K562 (cell line): ENCODE measurements around the gene CHST13. TPM values are rescaled to one million over a fixed set of nuclear protein-coding genes. Genes with fewer than 3 reads are reported as not detected.

Experiments
- ATAC-seq: fragments of 200-7000 bp; cut with Tn5 transposase; 3 replicates; pipeline ENCODE4 v1.9.1; 2020; ENCODE audit warnings: moderate library complexity
- BruUV-seq: library from RNA; stranded (reverse); fragments of 400-500 nt; replicated peaks from 2 replicates; lab custom pipeline; 2021; lab: Mats Ljungman, UMichigan
- CTCF ChIA-PET: fragments of 300-600 bp; formaldehyde crosslinking; extraction: SDS; loops from one replicate; lab custom pipeline; 2021; ENCODE audit warnings: low intra/inter-chr PET ratio; lab: Yijun Ruan, JAX
- POLR2A ChIA-PET: fragments of 300-600, 350-650 bp; sonication (Branson Sonifier 250); formaldehyde crosslinking; extraction: SDS; loops from one replicate; lab custom pipeline; 2021; ENCODE audit warnings: antibody characterized with exemption, inconsistent platforms; lab: Yijun Ruan, JAX
- DNase-seq, 4 experiments: peaks; one replicate each; pipeline versions ENCODE4 v3.0.0 to v3.0.0-alpha.2; 2011 to 2018; ENCODE audit warnings: low spot score in 3 of 4, mixed read lengths in 3 of 4; ENCODE audit errors: extremely low read depth in 1 of 4
- FAIRE-seq: peaks from 2 replicates; lab custom pipeline; 2011; peaks lifted over from hg19 to GRCh38; lab: Jason Lieb, UNC
- H2AFZ ChIP-seq: 2 replicates; pipeline ENCODE4 v1.6.0; 2011; ENCODE audit warnings: low read depth, low read length, control low read depth, inconsistent platforms
- H3K27ac ChIP-seq: fragments of 200-600 bp; 3 replicates; pipeline ENCODE4 v1.8.0; 2011; ENCODE audit warnings: low read depth, mild to moderate bottlenecking, control low read depth, inconsistent platforms, low read length, moderate library complexity, mixed read lengths; ENCODE audit errors: extremely low read depth
- H3K27me3 ChIP-seq, 2 experiments: fragments of 300-600 bp in 1 of 2; 2 replicates in 1 of 2; 3 replicates in 1 of 2; pipeline versions ENCODE4 v1.6.0 to v1.8.0; 2011; ENCODE audit warnings: inconsistent platforms in 2 of 2, low read length in 2 of 2, mild to moderate bottlenecking in 1 of 2, mixed read lengths in 1 of 2, moderate library complexity in 1 of 2; ENCODE audit not compliant: control insufficient read depth in 2 of 2, insufficient read depth in 2 of 2
- H3K36me3 ChIP-seq: fragments of 300-600 bp; 3 replicates; pipeline ENCODE4 v1.8.0; 2011; ENCODE audit warnings: mild to moderate bottlenecking, low read length, inconsistent platforms; ENCODE audit not compliant: control insufficient read depth, insufficient read depth
- H3K4me1 ChIP-seq, 2 experiments: fragments of 200-600 bp in 1 of 2; replicated peaks in 1 of 2; 2 replicates in 1 of 2; 3 replicates in 1 of 2; pipeline versions ENCODE4 v1.5.1 to v1.8.0; 2011; ENCODE audit warnings: inconsistent platforms in 2 of 2, low read length in 2 of 2, mild to moderate bottlenecking in 1 of 2, mixed read lengths in 1 of 2, moderate library complexity in 1 of 2; ENCODE audit not compliant: control insufficient read depth in 2 of 2, insufficient read depth in 2 of 2
- H3K4me2 ChIP-seq: 2 replicates; pipeline ENCODE4 v1.6.1; 2011; ENCODE audit warnings: low read length, control low read depth, inconsistent platforms, mixed read lengths; ENCODE audit not compliant: insufficient read depth
- H3K4me3 ChIP-seq: fragments of 200-600 bp; sonication (generic), shearing (Covaris generic); 2 replicates; pipeline ENCODE4 v1.5.1; 2016; ENCODE audit warnings: control low read depth, inconsistent platforms
- H3K79me2 ChIP-seq: fragments of 200-600 bp; 3 replicates; pipeline ENCODE4 v1.8.0; 2011; ENCODE audit warnings: low read length, inconsistent platforms; ENCODE audit not compliant: control insufficient read depth, insufficient read depth
- H3K9ac ChIP-seq, 2 experiments: 2 replicates each; pipeline versions ENCODE4 v1.6.0 to v1.6.1; 2011; ENCODE audit warnings: low read depth in 2 of 2, low read length in 2 of 2, control low read depth in 1 of 2, inconsistent platforms in 1 of 2, mild to moderate bottlenecking in 1 of 2, mixed read lengths in 1 of 2; ENCODE audit not compliant: insufficient read depth in 1 of 2
- H3K9me1 ChIP-seq: one replicate; pipeline ENCODE4 v1.6.0; 2011; ENCODE audit warnings: inconsistent platforms, mild to moderate bottlenecking, low read length, moderate library complexity; ENCODE audit not compliant: control insufficient read depth, insufficient read depth
- H3K9me3 ChIP-seq: replicated peaks from 2 replicates; pipeline ENCODE4 v1.5.1; 2011; ENCODE audit warnings: low read depth, low read length, inconsistent platforms; ENCODE audit not compliant: control insufficient read depth, insufficient read depth
- H4K20me1 ChIP-seq: replicated peaks from 2 replicates; pipeline ENCODE4 v1.6.1; 2011; ENCODE audit warnings: low read length, inconsistent platforms, mixed read lengths; ENCODE audit not compliant: control insufficient read depth, insufficient read depth
- BCOR ChIP-seq: fragments of 450-650 bp; IDR thresholded peaks from 2 replicates; pipeline ENCODE4 v1.6.1; 2016
- BHLHE40 ChIP-seq: IDR thresholded peaks from 2 replicates; pipeline ENCODE4 v1.6.1; 2011; ENCODE audit warnings: low read length, improper control_type of control experiment
- CHD1 ChIP-seq: fragments of 200-600 bp; sonication (generic); IDR thresholded peaks from one replicate; pipeline ENCODE4 v1.6.1; 2012; ENCODE audit warnings: mild to moderate bottlenecking, moderate library complexity, low read length, inconsistent platforms
- ESRRA ChIP-seq: fragments of 450-650 bp; IDR thresholded peaks from 2 replicates; pipeline ENCODE4 v1.6.1; 2014; ENCODE audit warnings: low read depth, mild to moderate bottlenecking, moderate library complexity, borderline replicate concordance
- FIP1L1 ChIP-seq: fragments of 200-400 bp; formaldehyde crosslinking; IDR thresholded peaks from 2 replicates; pipeline ENCODE4 v1.6.1; 2018; ENCODE audit warnings: mild to moderate bottlenecking, low read depth, low read length; ENCODE audit not compliant: poor library complexity, severe bottlenecking
- L3MBTL2 ChIP-seq: fragments of 450-650 bp; IDR thresholded peaks from 2 replicates; pipeline ENCODE4 v1.6.1; 2016; ENCODE audit warnings: mild to moderate bottlenecking, moderate library complexity
- NFATC3 ChIP-seq: fragments of 450-650 bp; IDR thresholded peaks from 2 replicates; pipeline ENCODE4 v1.6.1; 2017; ENCODE audit warnings: mild to moderate bottlenecking
- PHF8 ChIP-seq: fragments of 200-600 bp; sonication (generic); IDR thresholded peaks from 2 replicates; pipeline ENCODE4 v1.6.1; 2012; ENCODE audit warnings: mixed run types, mild to moderate bottlenecking, inconsistent platforms, low read length, moderate library complexity, borderline replicate concordance
- RAD51 ChIP-seq: fragments of 450-650 bp; IDR thresholded peaks from 2 replicates; pipeline ENCODE4 v1.7.1; 2016; ENCODE audit warnings: low read depth, mild to moderate bottlenecking, borderline replicate concordance
- RBM25 ChIP-seq: fragments of 200-400 bp; formaldehyde crosslinking; IDR thresholded peaks from 2 replicates; pipeline ENCODE4 v1.6.1; 2018; ENCODE audit warnings: low read length, low read depth, moderate library complexity; ENCODE audit not compliant: severe bottlenecking
- SRSF9 ChIP-seq: fragments of 200-400 bp; formaldehyde crosslinking; IDR thresholded peaks from 2 replicates; pipeline ENCODE4 v1.6.1; 2017; ENCODE audit warnings: low read depth, low read length, borderline replicate concordance
- TBL1XR1 ChIP-seq, 2 experiments: IDR thresholded peaks; 2 replicates each; pipeline ENCODE4 v1.6.1; 2012; ENCODE audit warnings: improper control_type of control experiment in 2 of 2, low read length in 2 of 2, mild to moderate bottlenecking in 1 of 2
- ZNF12 ChIP-seq: sonication (generic); formaldehyde crosslinking; IDR thresholded peaks from 2 replicates; pipeline ENCODE4 v1.4.0; 2020; ENCODE audit warnings: mild to moderate bottlenecking, missing genetic modification reagents
- WGBS: fragments of 100-300 bp; shearing (Covaris generic); methylation state at CpG from one replicate; pipeline ENCODE4 v1.1.6; 2016; ENCODE audit warnings: low coverage, mixed read lengths; ENCODE audit not compliant: insufficient coverage; ENCODE audit errors: missing lambda C conversion rate; 5-methylcytosine and 5-hydroxymethylcytosine counted together
- in situ Hi-C: fragments of 300-500 bp; cut with MboI; formaldehyde crosslinking; loops from 4 replicates; pipeline ENCODE4 v1.15.0; 2018; ENCODE audit warnings: inconsistent platforms, mixed read lengths
- intact Hi-C: fragments of 100-400 bp; cut with micrococcal nuclease; formaldehyde crosslinking; loops from 2 replicates; pipeline ENCODE4 v1.14.2; 2022
- polyA plus RNA-seq, 8 experiments: library from polyadenylated mRNA; depleted of rRNA in 4 of 8; stranded (reverse) in 5 of 8; unstranded in 3 of 8; fragments of >200 nt; fragmentation: Nextera tagmentation in 2 of 8; fragmentation: Illumina TruSeq in 1 of 8; extraction: Ambion mirVana in 2 of 8; extraction: Trizol in 1 of 8; gene quantifications; 2 replicates each; pipeline versions ENCODE4 v1.2.1 to v1.2.3, GENCODE V29; 2011 to 2014; ENCODE audit warnings: inconsistent platforms in 1 of 8, missing spikeins in 1 of 8
- total RNA-seq, 7 experiments: library from RNA; depleted of rRNA in 6 of 7; stranded (reverse); fragments of >200 nt in 6 of 7; fragmentation: Illumina TruSeq in 2 of 7; extraction: Trizol in 2 of 7; gene quantifications; 2 replicates each; pipeline versions ENCODE4 v1.2.1 to v1.2.3, GENCODE V29; 2011 to 2021; ENCODE audit warnings: low replicate concordance in 1 of 7
- TF ChIP-seq, protein P1 (sequence below): fragments of 250-450 bp; sonication (Bioruptor Pico); IDR thresholded peaks from 2 replicates; pipeline ENCODE4 v1.5.0; 2022; ENCODE audit warnings: mild to moderate bottlenecking
- TF ChIP-seq, protein P2 (sequence below): sonication (generic); formaldehyde crosslinking; IDR thresholded peaks from 2 replicates; pipeline ENCODE4 v1.5.0; 2020; ENCODE audit warnings: missing genetic modification reagents
- TF ChIP-seq, protein P3 (sequence below), 3 experiments: fragments of 200-800 bp in 1 of 3; fragments of 250-450 bp in 1 of 3; fragments of 450-650 bp in 1 of 3; sonication (Bioruptor Pico) in 1 of 3; sonication (Bioruptor generic) in 1 of 3; formaldehyde crosslinking in 1 of 3; IDR thresholded peaks; 2 replicates each; pipeline versions ENCODE4 v1.6.1 to v1.8.0; 2016 to 2022; ENCODE audit warnings: mild to moderate bottlenecking in 2 of 3, missing genetic modification characterization in 2 of 3, missing compliant biosample characterization in 1 of 3, moderate library complexity in 1 of 3

CHST13 gene
- total and polyA plus RNA-seq, 9 of the 15 experiments (the other 6 are each of a cell fraction or from before 2014, with no cell fraction given) = not detected

DNA sequence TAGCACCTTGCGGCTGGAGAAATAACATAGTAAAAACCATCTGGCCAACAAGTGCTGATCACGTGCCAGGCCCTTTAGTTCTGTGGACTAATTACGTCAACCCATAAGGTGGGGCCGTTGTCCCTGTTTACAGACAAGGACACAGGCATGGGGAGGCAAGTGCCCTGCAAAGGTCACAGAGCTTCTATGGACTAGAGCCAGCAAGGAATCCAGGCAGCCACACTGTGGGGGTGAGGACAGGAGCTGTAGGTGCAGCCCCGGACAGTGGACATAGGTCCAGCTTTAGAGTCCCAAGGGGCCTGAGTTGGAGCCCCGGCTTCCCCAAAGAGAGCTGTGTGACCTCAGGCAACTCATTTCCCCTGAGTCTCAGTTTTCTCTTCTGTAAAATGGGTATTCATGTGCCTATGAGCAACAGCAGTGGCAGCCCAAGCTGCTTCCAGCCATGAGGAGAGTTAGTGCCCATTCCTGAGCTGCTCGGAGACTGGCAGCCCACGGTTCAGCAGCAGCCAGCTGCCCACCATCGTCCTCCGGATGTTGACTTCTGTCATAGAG lies 13.9 kb downstream of the CHST13 start:
- ATAC-seq (peak; percentile 36), FAIRE-seq (no peak), DNase-seq (no peak)
- H3K4me2 ChIP-seq = no peak overlapping the region
- peaks cover 14 to 23% of the 10 kb centered on the region in 2 experiments for H3K4me1 ChIP-seq
- ChIA-PET POLR2A (interaction anchor here (0.5 to 0.6 kb wide), 3 partner anchors 9 to 103 kb away, joined by 3 to 4 read pairs (median 3); no protein-coding TSS in a partner anchor), CTCF (no interaction called here)
- WGBS = 43% methylated on average over 8 of the region's 10 CpGs
- BruUV-seq = no TSS peak
- H4K20me1 ChIP-seq = no peaks in the 10 kb centered on the region
- H3K9ac ChIP-seq = no peak overlapping the region; a peak in 1 of 4 replicates
- H3K79me2 ChIP-seq = no peaks in the 10 kb centered on the region
- peaks cover 2% of the 10 kb centered on the region for H3K9me3 ChIP-seq
- H3K27me3 ChIP-seq = peaks cover 0 to 6% of the 10 kb centered on the region in 2 experiments; a peak in 1 of 5 replicates
- intact Hi-C loops (no loop called here), in situ Hi-C loops (no loop called here)
- no peak overlapping the region for H3K27ac ChIP-seq
- H3K4me3 ChIP-seq = no peak overlapping the region
- no peaks in the 10 kb centered on the region for H3K9me1 ChIP-seq
- no peaks in the 10 kb centered on the region for H3K36me3 ChIP-seq
- no peak overlapping the region for H2AFZ ChIP-seq
- TF ChIP-seq ESRRA = peak; percentile 54; the same call in 1 of the 2 replicates
- no peak for TF ChIP-seq FIP1L1
- TF ChIP-seq, protein P1, sequence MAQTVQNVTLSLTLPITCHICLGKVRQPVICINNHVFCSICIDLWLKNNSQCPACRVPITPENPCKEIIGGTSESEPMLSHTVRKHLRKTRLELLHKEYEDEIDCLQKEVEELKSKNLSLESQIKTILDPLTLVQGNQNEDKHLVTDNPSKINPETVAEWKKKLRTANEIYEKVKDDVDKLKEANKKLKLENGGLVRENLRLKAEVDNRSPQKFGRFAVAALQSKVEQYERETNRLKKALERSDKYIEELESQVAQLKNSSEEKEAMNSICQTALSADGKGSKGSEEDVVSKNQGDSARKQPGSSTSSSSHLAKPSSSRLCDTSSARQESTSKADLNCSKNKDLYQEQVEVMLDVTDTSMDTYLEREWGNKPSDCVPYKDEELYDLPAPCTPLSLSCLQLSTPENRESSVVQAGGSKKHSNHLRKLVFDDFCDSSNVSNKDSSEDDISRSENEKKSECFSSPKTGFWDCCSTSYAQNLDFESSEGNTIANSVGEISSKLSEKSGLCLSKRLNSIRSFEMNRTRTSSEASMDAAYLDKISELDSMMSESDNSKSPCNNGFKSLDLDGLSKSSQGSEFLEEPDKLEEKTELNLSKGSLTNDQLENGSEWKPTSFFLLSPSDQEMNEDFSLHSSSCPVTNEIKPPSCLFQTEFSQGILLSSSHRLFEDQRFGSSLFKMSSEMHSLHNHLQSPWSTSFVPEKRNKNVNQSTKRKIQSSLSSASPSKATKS = no peak
- TF ChIP-seq NFATC3 = no peak
- no peak for TF ChIP-seq TBL1XR1 (IDR thresholded peaks at IDR 0.05; ENCODE audit: low read length in 2 of 2)
- TF ChIP-seq BCOR = peak; percentile 72
- TF ChIP-seq RBM25 = peak; percentile 62
- no peak for TF ChIP-seq SRSF9
- 0 out of 2 replicates have a peak, but pooled peaks have one; percentile 16 for TF ChIP-seq L3MBTL2
- peak; percentile 32; the same call in 1 of the 2 replicates for TF ChIP-seq BHLHE40
- TF ChIP-seq, protein P2, sequence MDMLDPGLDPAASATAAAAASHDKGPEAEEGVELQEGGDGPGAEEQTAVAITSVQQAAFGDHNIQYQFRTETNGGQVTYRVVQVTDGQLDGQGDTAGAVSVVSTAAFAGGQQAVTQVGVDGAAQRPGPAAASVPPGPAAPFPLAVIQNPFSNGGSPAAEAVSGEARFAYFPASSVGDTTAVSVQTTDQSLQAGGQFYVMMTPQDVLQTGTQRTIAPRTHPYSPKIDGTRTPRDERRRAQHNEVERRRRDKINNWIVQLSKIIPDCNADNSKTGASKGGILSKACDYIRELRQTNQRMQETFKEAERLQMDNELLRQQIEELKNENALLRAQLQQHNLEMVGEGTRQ = 0 out of 2 replicates have a peak, but pooled peaks have one; percentile 17
- TF ChIP-seq PHF8 = no peak
- peak; percentile 12; the same call in 1 of the 2 replicates for TF ChIP-seq RAD51
- TF ChIP-seq, protein P3, sequence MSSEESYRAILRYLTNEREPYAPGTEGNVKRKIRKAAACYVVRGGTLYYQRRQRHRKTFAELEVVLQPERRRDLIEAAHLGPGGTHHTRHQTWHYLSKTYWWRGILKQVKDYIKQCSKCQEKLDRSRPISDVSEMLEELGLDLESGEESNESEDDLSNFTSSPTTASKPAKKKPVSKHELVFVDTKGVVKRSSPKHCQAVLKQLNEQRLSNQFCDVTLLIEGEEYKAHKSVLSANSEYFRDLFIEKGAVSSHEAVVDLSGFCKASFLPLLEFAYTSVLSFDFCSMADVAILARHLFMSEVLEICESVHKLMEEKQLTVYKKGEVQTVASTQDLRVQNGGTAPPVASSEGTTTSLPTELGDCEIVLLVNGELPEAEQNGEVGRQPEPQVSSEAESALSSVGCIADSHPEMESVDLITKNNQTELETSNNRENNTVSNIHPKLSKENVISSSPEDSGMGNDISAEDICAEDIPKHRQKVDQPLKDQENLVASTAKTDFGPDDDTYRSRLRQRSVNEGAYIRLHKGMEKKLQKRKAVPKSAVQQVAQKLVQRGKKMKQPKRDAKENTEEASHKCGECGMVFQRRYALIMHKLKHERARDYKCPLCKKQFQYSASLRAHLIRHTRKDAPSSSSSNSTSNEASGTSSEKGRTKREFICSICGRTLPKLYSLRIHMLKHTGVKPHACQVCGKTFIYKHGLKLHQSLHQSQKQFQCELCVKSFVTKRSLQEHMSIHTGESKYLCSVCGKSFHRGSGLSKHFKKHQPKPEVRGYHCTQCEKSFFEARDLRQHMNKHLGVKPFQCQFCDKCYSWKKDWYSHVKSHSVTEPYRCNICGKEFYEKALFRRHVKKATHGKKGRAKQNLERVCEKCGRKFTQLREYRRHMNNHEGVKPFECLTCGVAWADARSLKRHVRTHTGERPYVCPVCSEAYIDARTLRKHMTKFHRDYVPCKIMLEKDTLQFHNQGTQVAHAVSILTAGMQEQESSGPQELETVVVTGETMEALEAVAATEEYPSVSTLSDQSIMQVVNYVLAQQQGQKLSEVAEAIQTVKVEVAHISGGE (CRISPR knock-in tag; IDR thresholded peaks at IDR 0.05) = no peak
- no peak for TF ChIP-seq CHD1
- TF ChIP-seq ZNF12 (CRISPR knock-in tag) = no peak
